IMR-90 (cell line): ENCODE measurements around the gene TIMM44. TPM values are rescaled to one million over a fixed set of nuclear protein-coding genes. Genes with fewer than 3 reads are reported as not detected.

Source experiments
- ATAC-seq: fragments of 200-7000 bp; cut with Tn5 transposase; 2 replicates; pipeline ENCODE4 v1.9.1; 2020; ENCODE audit warnings: low read depth, mild to moderate bottlenecking, moderate library complexity
- BruUV-seq: library from RNA; stranded (reverse); fragments of 400-500 nt; replicated peaks from 2 replicates; lab custom pipeline; 2021; lab: Mats Ljungman, UMichigan
- CTCF ChIA-PET: fragments of 300-600 bp; formaldehyde crosslinking; extraction: SDS; loops from one replicate; lab custom pipeline; 2021; ENCODE audit warnings: antibody characterized with exemption; lab: Yijun Ruan, JAX
- POLR2A ChIA-PET: fragments of 300-600 bp; sonication (Branson Sonifier 250); formaldehyde crosslinking; loops from one replicate; lab custom pipeline; 2022; ENCODE audit warnings: antibody characterized with exemption; ENCODE audit not compliant: unreplicated experiment; lab: Charles Lee
- DNase-seq: peaks from one replicate; pipeline ENCODE4 v3.0.0; 2013
- H2AFZ ChIP-seq: replicated peaks from 2 replicates; pipeline ENCODE3; 2013; ENCODE audit warnings: low read length, mild to moderate bottlenecking; ENCODE audit not compliant: poor library complexity
- H2AK5ac ChIP-seq: 2 replicates; pipeline ENCODE4 v1.6.1; 2013; ENCODE audit warnings: low read depth, low read length, inconsistent platforms
- H2AK9ac ChIP-seq: replicated peaks from 2 replicates; pipeline ENCODE3; 2013; ENCODE audit warnings: mild to moderate bottlenecking, low read depth, low read length, moderate library complexity; ENCODE audit not compliant: poor library complexity
- H2BK120ac ChIP-seq: 2 replicates; pipeline ENCODE4 v1.6.1; 2013; ENCODE audit warnings: low read depth, low read length, inconsistent platforms
- H2BK15ac ChIP-seq: 3 replicates; pipeline ENCODE4 v1.6.1; 2013; ENCODE audit warnings: low read depth, low read length, inconsistent platforms
- H2BK20ac ChIP-seq: 2 replicates; pipeline ENCODE4 v1.6.1; 2013; ENCODE audit warnings: low read depth, mild to moderate bottlenecking, inconsistent platforms, low read length, moderate library complexity
- H2BK5ac ChIP-seq: 2 replicates; pipeline ENCODE4 v1.6.1; 2013; ENCODE audit warnings: mild to moderate bottlenecking, low read depth, low read length, inconsistent platforms; ENCODE audit not compliant: poor library complexity, severe bottlenecking
- H3K14ac ChIP-seq: replicated peaks from 2 replicates; pipeline ENCODE4 v1.6.1; 2013; ENCODE audit warnings: low read depth, low read length, inconsistent platforms
- H3K18ac ChIP-seq: 2 replicates; pipeline ENCODE4 v1.6.1; 2013; ENCODE audit warnings: low read depth, low read length, control low read depth
- H3K23ac ChIP-seq: 2 replicates; pipeline ENCODE4 v1.6.1; 2013; ENCODE audit warnings: low read depth, low read length, inconsistent platforms
- H3K27ac ChIP-seq: 2 replicates; pipeline ENCODE4 v1.5.1; 2013; ENCODE audit warnings: mild to moderate bottlenecking, control low read depth, low read length; ENCODE audit not compliant: insufficient read depth
- H3K27me3 ChIP-seq: 2 replicates; pipeline ENCODE4 v1.6.1; 2013; ENCODE audit warnings: low read length; ENCODE audit not compliant: control insufficient read depth, insufficient read depth
- H3K36me3 ChIP-seq: 2 replicates; pipeline ENCODE4 v1.6.1; 2013; ENCODE audit warnings: low read length, mixed read lengths; ENCODE audit not compliant: control insufficient read depth, insufficient read depth
- H3K4ac ChIP-seq: 2 replicates; pipeline ENCODE4 v1.6.1; 2013; ENCODE audit warnings: low read depth, low read length, inconsistent platforms
- H3K4me1 ChIP-seq: 2 replicates; pipeline ENCODE4 v1.6.1; 2013; ENCODE audit warnings: low read length, mixed read lengths; ENCODE audit not compliant: control insufficient read depth, insufficient read depth
- H3K4me2 ChIP-seq: 2 replicates; pipeline ENCODE4 v1.6.1; 2013; ENCODE audit warnings: low read depth, mild to moderate bottlenecking, control low read depth, low read length, moderate library complexity
- H3K4me3 ChIP-seq: 2 replicates; pipeline ENCODE4 v1.5.1; 2013; ENCODE audit warnings: low read depth, mild to moderate bottlenecking, control low read depth, low read length, moderate library complexity; ENCODE audit not compliant: insufficient read depth
- H3K56ac ChIP-seq: 2 replicates; pipeline ENCODE4 v1.6.1; 2013; ENCODE audit warnings: low read length, inconsistent platforms; ENCODE audit not compliant: insufficient read depth; ENCODE audit errors: extremely low read depth
- H3K79me1 ChIP-seq, 2 experiments: 2 replicates each; pipeline ENCODE4 v1.6.1; 2013; ENCODE audit warnings: low read length in 2 of 2, inconsistent platforms in 1 of 2, low read depth in 1 of 2
- H3K9ac ChIP-seq: 2 replicates; pipeline ENCODE4 v1.6.1; 2013; ENCODE audit warnings: low read depth, low read length, control low read depth
- H3K9me1 ChIP-seq: 2 replicates; pipeline ENCODE4 v1.6.1; 2013; ENCODE audit warnings: low read length, inconsistent platforms; ENCODE audit not compliant: insufficient read depth
- H3K9me3 ChIP-seq: 2 replicates; pipeline ENCODE4 v1.6.1; 2013; ENCODE audit warnings: low read length; ENCODE audit not compliant: control insufficient read depth, insufficient read depth
- H4K20me1 ChIP-seq: 2 replicates; pipeline ENCODE4 v1.6.1; 2013; ENCODE audit warnings: low read length, inconsistent platforms; ENCODE audit not compliant: insufficient read depth
- H4K5ac ChIP-seq: 2 replicates; pipeline ENCODE4 v1.6.1; 2013; ENCODE audit warnings: mild to moderate bottlenecking, low read depth, low read length, control low read depth
- H4K8ac ChIP-seq, 2 experiments: 2 replicates each; pipeline ENCODE4 v1.6.1; 2013; ENCODE audit warnings: low read depth in 2 of 2, low read length in 2 of 2, control low read depth in 1 of 2, inconsistent platforms in 1 of 2
- H4K91ac ChIP-seq: 2 replicates; pipeline ENCODE4 v1.6.1; 2013; ENCODE audit warnings: low read depth, low read length, inconsistent platforms; ENCODE audit not compliant: insufficient read depth
- BHLHE40 ChIP-seq: fragments of 150-350 bp; IDR thresholded peaks from 2 replicates; pipeline ENCODE4 v1.6.1; 2016; ENCODE audit warnings: mild to moderate bottlenecking, low read depth, low read length
- CEBPB ChIP-seq: IDR thresholded peaks from 2 replicates; pipeline ENCODE4 v1.6.1; 2012; ENCODE audit warnings: low read depth, low read length, improper control_type of control experiment
- CHD1 ChIP-seq: IDR thresholded peaks from 2 replicates; pipeline ENCODE4 v1.6.1; 2012; ENCODE audit warnings: low read depth, low read length, improper control_type of control experiment
- ELK1 ChIP-seq: fragments of 150-350 bp; IDR thresholded peaks from 2 replicates; pipeline ENCODE4 v1.6.1; 2016; ENCODE audit warnings: low read depth, mild to moderate bottlenecking, low read length, moderate library complexity, borderline replicate concordance
- FOS ChIP-seq: fragments of 150-350 bp; IDR thresholded peaks from 2 replicates; pipeline ENCODE4 v1.6.1; 2016; ENCODE audit warnings: low read depth, low read length
- MAFK ChIP-seq: IDR thresholded peaks from 2 replicates; pipeline ENCODE4 v1.6.1; 2012; ENCODE audit warnings: low read depth, low read length, improper control_type of control experiment
- MAZ ChIP-seq: IDR thresholded peaks from 2 replicates; pipeline ENCODE4 v1.6.1; 2012; ENCODE audit warnings: low read depth, mild to moderate bottlenecking, low read length, improper control_type of control experiment, moderate library complexity, borderline replicate concordance
- MXI1 ChIP-seq: IDR thresholded peaks from 2 replicates; pipeline ENCODE4 v1.6.1; 2012; ENCODE audit warnings: low read depth, mild to moderate bottlenecking, low read length, moderate library complexity, borderline replicate concordance
- NFE2L2 ChIP-seq: fragments of 150-350 bp; IDR thresholded peaks from 2 replicates; pipeline ENCODE4 v1.6.1; 2016; ENCODE audit warnings: low read depth, mild to moderate bottlenecking, low read length
- POLR2A ChIP-seq: IDR thresholded peaks from 2 replicates; pipeline ENCODE4 v1.6.1; 2012; ENCODE audit warnings: mild to moderate bottlenecking, low read depth, low read length
- RAD21 ChIP-seq: IDR thresholded peaks from 2 replicates; pipeline ENCODE4 v1.6.1; 2012; ENCODE audit warnings: low read length, improper control_type of control experiment
- RCOR1 ChIP-seq: IDR thresholded peaks from 2 replicates; pipeline ENCODE4 v1.6.1; 2012; ENCODE audit warnings: mild to moderate bottlenecking, low read length, improper control_type of control experiment; ENCODE audit not compliant: insufficient replicate concordance
- SMC3 ChIP-seq: fragments of 150-350 bp; IDR thresholded peaks from 2 replicates; pipeline ENCODE4 v1.6.1; 2016; ENCODE audit warnings: low read depth, mild to moderate bottlenecking, antibody characterized with exemption, low read length, moderate library complexity
- USF2 ChIP-seq: fragments of 150-350 bp; IDR thresholded peaks from 2 replicates; pipeline ENCODE4 v1.6.1; 2017; ENCODE audit warnings: mild to moderate bottlenecking, antibody characterized with exemption, low read length, low read depth
- WGBS, 2 experiments: methylation state at CpG; one replicate each; pipeline versions ENCODE4 v1.1.5 to v1.1.7; 2013; ENCODE audit warnings: missing lambda C conversion rate in 2 of 2; ENCODE audit not compliant: insufficient read length in 1 of 2; ENCODE audit errors: extremely low coverage in 2 of 2; 5-methylcytosine and 5-hydroxymethylcytosine counted together
- dilution Hi-C: fragments of 300-500 bp; cut with HindIII; formaldehyde crosslinking; loops from one replicate; pipeline ENCODE4 v1.14.3; 2018; ENCODE audit warnings: low sequenced_read_pairs; ENCODE audit not compliant: unreplicated experiment
- in situ Hi-C: fragments of 300-500 bp; cut with MboI; formaldehyde crosslinking; loops from 3 replicates; pipeline ENCODE4 v1.14.3; 2019; ENCODE audit warnings: low sequenced_read_pairs, inconsistent platforms, mixed read lengths
- intact Hi-C: fragments of 100-400 bp; cut with micrococcal nuclease; formaldehyde crosslinking; loops from 2 replicates; pipeline ENCODE4 v1.10.0; 2022
- polyA plus RNA-seq, 3 experiments: library from polyadenylated mRNA; depleted of rRNA; stranded (reverse); fragments of >200 nt; gene quantifications; 2 replicates each; pipeline ENCODE4 v1.2.3, GENCODE V29; 2012; ENCODE audit warnings: low replicate concordance in 1 of 3
- total RNA-seq: library from RNA; depleted of rRNA; stranded (reverse); fragments of >200 nt; gene quantifications from 2 replicates; pipeline ENCODE4 v1.2.3, GENCODE V29; 2012

Gene TIMM44
- total and polyA plus RNA-seq, 2 of the 4 experiments (the other 2 are of a cell fraction): 37.6 to 52.3 TPM

GRCh38 chr19:7943444-7944176 is at the start of gene TIMM44 (continued):
- TF ChIP-seq MAZ (peak; percentile 74; the same call in 1 of the 2 replicates), USF2 (peak; percentile 81), RCOR1 (no peak)

GRCh38 chr19:7992575-7992974 is 49.1 kb upstream of the TIMM44 start:
- peaks cover 91% of the 10 kb centered on the region for H4K20me1 ChIP-seq
- no peak overlapping the region for H3K56ac ChIP-seq
- no peak overlapping the region for H4K5ac ChIP-seq
- WGBS, 2 experiments: no CpG with 5 or more reads among the region's 10 CpGs
- H2AFZ ChIP-seq: no peak overlapping the region
- no peak overlapping the region for H3K14ac ChIP-seq
- ChIA-PET POLR2A (no interaction called here), CTCF (no interaction called here)
- peaks cover 16% of the 10 kb centered on the region for H3K9me1 ChIP-seq
- peaks cover 6% of the 10 kb centered on the region for H3K4me1 ChIP-seq
- H3K27ac ChIP-seq: no peak overlapping the region
- H3K27me3 ChIP-seq: no peaks in the 10 kb centered on the region
- H2BK5ac ChIP-seq: no peak overlapping the region
- peaks cover 39 to 79% of the 10 kb centered on the region in 2 experiments for H3K79me1 ChIP-seq
- dilution Hi-C loops (no loop called here), in situ Hi-C loops (no loop called here), intact Hi-C loops (no loop called here)
- no TSS peak for BruUV-seq
- no peak overlapping the region for H3K23ac ChIP-seq
- no peak overlapping the region for H2BK20ac ChIP-seq
- no peak overlapping the region for H3K18ac ChIP-seq
- no peaks in the 10 kb centered on the region for H3K9me3 ChIP-seq
- no peak overlapping the region for H2AK5ac ChIP-seq
- DNase-seq (no peak), ATAC-seq (no peak)
- H4K8ac ChIP-seq: no peak overlapping the region
- H3K4me2 ChIP-seq: no peak overlapping the region
- H3K4ac ChIP-seq: no peak overlapping the region
- H2AK9ac ChIP-seq: no peak overlapping the region
- H3K9ac ChIP-seq: no peak overlapping the region
- H4K91ac ChIP-seq: no peak overlapping the region
- peaks cover 34% of the 10 kb centered on the region for H3K36me3 ChIP-seq
- no peak overlapping the region for H2BK15ac ChIP-seq
- no peak overlapping the region for H2BK120ac ChIP-seq
- H3K4me3 ChIP-seq: no peak overlapping the region
- no peak for TF ChIP-seq ELK1
- no peak for TF ChIP-seq NFE2L2
- TF ChIP-seq MAFK: no peak
- TF ChIP-seq RAD21: no peak
- TF ChIP-seq CEBPB: no peak
- TF ChIP-seq SMC3: no peak
- TF ChIP-seq CHD1: no peak
- no peak for TF ChIP-seq MXI1
- TF ChIP-seq MAZ: no peak
- no peak for TF ChIP-seq BHLHE40
- no peak for TF ChIP-seq POLR2A
- TF ChIP-seq RCOR1: no peak
- no peak for TF ChIP-seq FOS
- TF ChIP-seq USF2: no peak
